ENCODE measurements around the gene C1orf210. TPM values are rescaled to one million over a fixed set of nuclear protein-coding genes. Genes with fewer than 3 reads are reported as not detected.

C1orf210 gene
- total and polyA plus RNA-seq, 10 donors, result not detected

DNA sequence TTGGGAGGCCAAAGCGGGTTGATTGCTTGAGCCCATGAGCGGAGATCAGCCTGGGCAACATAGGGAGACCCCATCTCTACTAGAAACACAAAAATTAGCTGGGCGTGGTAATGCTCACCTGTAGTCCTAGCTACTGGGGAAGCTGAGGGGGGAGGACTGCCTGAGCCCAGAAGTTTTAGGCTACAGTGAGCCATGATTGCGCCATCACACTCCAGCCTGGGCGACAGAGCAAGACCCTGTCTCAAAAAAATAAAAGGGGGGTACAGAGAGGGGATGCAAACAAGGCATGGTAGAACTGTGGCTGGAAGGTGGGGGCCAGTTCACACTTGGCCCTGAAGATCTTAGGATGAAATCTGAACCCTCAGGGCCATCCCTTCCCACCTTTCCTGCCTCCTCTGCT, 1.2 kb upstream of the C1orf210 start:
- DNase-seq, result no peak
- H3K27me3 ChIP-seq (replicated peaks in 1 of 7), result no peaks in the 10 kb centered on the region
- H3K27ac ChIP-seq, result no peak overlapping the region
- intact Hi-C loops (cut with DNase I; ENCODE audit: low total_unique reads), result no loop called here
- TF ChIP-seq, protein P1, sequence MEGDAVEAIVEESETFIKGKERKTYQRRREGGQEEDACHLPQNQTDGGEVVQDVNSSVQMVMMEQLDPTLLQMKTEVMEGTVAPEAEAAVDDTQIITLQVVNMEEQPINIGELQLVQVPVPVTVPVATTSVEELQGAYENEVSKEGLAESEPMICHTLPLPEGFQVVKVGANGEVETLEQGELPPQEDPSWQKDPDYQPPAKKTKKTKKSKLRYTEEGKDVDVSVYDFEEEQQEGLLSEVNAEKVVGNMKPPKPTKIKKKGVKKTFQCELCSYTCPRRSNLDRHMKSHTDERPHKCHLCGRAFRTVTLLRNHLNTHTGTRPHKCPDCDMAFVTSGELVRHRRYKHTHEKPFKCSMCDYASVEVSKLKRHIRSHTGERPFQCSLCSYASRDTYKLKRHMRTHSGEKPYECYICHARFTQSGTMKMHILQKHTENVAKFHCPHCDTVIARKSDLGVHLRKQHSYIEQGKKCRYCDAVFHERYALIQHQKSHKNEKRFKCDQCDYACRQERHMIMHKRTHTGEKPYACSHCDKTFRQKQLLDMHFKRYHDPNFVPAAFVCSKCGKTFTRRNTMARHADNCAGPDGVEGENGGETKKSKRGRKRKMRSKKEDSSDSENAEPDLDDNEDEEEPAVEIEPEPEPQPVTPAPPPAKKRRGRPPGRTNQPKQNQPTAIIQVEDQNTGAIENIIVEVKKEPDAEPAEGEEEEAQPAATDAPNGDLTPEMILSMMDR (IDR thresholded peaks at IDR 0.05 in 8 of 11, conservative IDR thresholded peaks at IDR 0.05 in 3 of 11), result no peak
- TF ChIP-seq POLR2A (IDR thresholded peaks at IDR 0.05), result no peak
- no peak for TF ChIP-seq POLR2AphosphoS5 (IDR thresholded peaks at IDR 0.05)
- 83 to 92% (median 91%) methylated on average over 5 of the region's 5 CpGs for WGBS, 5 donors
- no peaks in the 10 kb centered on the region for H3K9me3 ChIP-seq
- no peaks in the 10 kb centered on the region for H3K4me1 ChIP-seq
- H3K36me3 ChIP-seq, result no peaks in the 10 kb centered on the region
- H3K4me3 ChIP-seq, result no peak overlapping the region

GRCh38 chr1:43286115-43286514, 734 bp upstream of the C1orf210 start:
- Histone ChIP-seq H3K36me3 (no peaks in the 10 kb centered on the region), H3K4me1 (no peaks in the 10 kb centered on the region), H3K27ac (no peak overlapping the region), H3K27me3 (replicated peaks in 1 of 7) (no peaks in the 10 kb centered on the region), H3K4me3 (no peak overlapping the region), H3K9me3 (no peaks in the 10 kb centered on the region)
- TF ChIP-seq, protein P1 (IDR thresholded peaks at IDR 0.05 in 8 of 11, conservative IDR thresholded peaks at IDR 0.05 in 3 of 11), result no peak
- no peak for TF ChIP-seq POLR2AphosphoS5 (IDR thresholded peaks at IDR 0.05)
- no peak for TF ChIP-seq POLR2A (IDR thresholded peaks at IDR 0.05)
- DNase-seq, result peak; percentile 51
- intact Hi-C loops (cut with DNase I; ENCODE audit: low total_unique reads), result no loop called here
- 92 to 97% (median 94%) methylated on average over 10 to 11 of the region's 11 CpGs for WGBS, 5 donors

- Histone ChIP-seq H3K4me1 (peaks cover 0 to 4% (median 0%) of the 10 kb centered on the region in 6 donors), H3K36me3 (no peaks in the 10 kb centered on the region), H3K27me3 (replicated peaks in 1 of 7) (no peaks in the 10 kb centered on the region), H3K9me3 (no peaks in the 10 kb centered on the region), H3K4me3 (no peak overlapping the region), H3K27ac (no peak overlapping the region)
- intact Hi-C loops (cut with DNase I; ENCODE audit: low total_unique reads), result no loop called here
- TF ChIP-seq POLR2A (IDR thresholded peaks at IDR 0.05), result no peak
- TF ChIP-seq, protein P1 (IDR thresholded peaks at IDR 0.05 in 8 of 11, conservative IDR thresholded peaks at IDR 0.05 in 3 of 11), result no peak
- WGBS, 5 donors, result 79 to 92% (median 84%) methylated on average over 12 of the region's 12 CpGs
- DNase-seq, result peak; percentile 37
Measured at GRCh38 chr1:43284546-43285110, 753 bp downstream of the C1orf210 start.

DNA sequence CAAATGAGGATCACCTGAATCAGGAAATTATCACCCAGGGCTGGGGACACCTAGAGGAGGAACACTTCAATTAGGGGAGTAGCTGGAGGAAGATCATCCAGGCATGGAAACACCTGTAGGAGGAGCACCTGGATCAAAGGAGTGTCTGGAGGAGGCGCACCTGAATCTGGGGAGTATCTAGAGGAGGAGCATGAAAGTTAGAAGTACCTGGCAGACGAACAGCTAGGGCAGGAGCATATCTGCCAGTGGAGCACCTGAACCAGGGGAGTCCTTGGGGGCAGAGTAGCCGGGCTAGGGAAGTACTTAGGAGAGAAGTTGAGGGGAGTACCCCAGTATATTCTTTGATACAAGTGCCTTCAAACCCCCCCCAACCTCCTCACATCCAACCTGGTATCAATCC, 1.3 kb downstream of the C1orf210 start:
- intact Hi-C loops (cut with DNase I; ENCODE audit: low total_unique reads), result no loop called here
- peak; percentile 47 for DNase-seq
- Histone ChIP-seq H3K27ac (no peak overlapping the region), H3K9me3 (no peaks in the 10 kb centered on the region), H3K4me3 (no peak overlapping the region), H3K36me3 (no peaks in the 10 kb centered on the region), H3K27me3 (replicated peaks in 1 of 7) (no peaks in the 10 kb centered on the region), H3K4me1 (peaks cover 0 to 4% (median 0%) of the 10 kb centered on the region in 6 donors)
- WGBS, 5 donors, result 84 to 95% (median 87%) methylated on average over 3 of the region's 3 CpGs
- TF ChIP-seq, protein P1 (IDR thresholded peaks at IDR 0.05 in 8 of 11, conservative IDR thresholded peaks at IDR 0.05 in 3 of 11), result no peak
- TF ChIP-seq POLR2AphosphoS5 (IDR thresholded peaks at IDR 0.05), result no peak
- no peak for TF ChIP-seq POLR2A (IDR thresholded peaks at IDR 0.05)

Data from spleen (tissue), 11 donors.